OCI-LY7 (cell line): ENCODE data around the gene KIRREL1. TPM values are rescaled to one million over a fixed set of nuclear protein-coding genes. Genes with fewer than 3 reads are reported as not detected.

ENCODE experiments used
- BruUV-seq: library from RNA; stranded (reverse); fragments of 400-500 nt; replicated peaks from 2 replicates; lab custom pipeline; 2021; lab: Mats Ljungman, UMichigan
- CTCF ChIA-PET: fragments of 300-600 bp; sonication (Branson Sonifier 250); formaldehyde crosslinking; loops from one replicate; lab custom pipeline; 2022; ENCODE audit warnings: antibody characterized with exemption; ENCODE audit not compliant: unreplicated experiment; lab: Charles Lee
- POLR2A ChIA-PET: fragments of 300-600 bp; sonication (Branson Sonifier 250); formaldehyde crosslinking; loops from one replicate; lab custom pipeline; 2022; ENCODE audit warnings: antibody characterized with exemption; lab: Charles Lee
- DNase-seq: peaks from one replicate; pipeline ENCODE4 v3.0.0-alpha.2; 2015; ENCODE audit warnings: low spot score
- H2AFZ ChIP-seq: fragments of 200-600 bp; sonication (generic), shearing (Covaris generic); 2 replicates; pipeline ENCODE4 v1.6.1; 2014; ENCODE audit warnings: mild to moderate bottlenecking, antibody characterized with exemption, low read length, moderate library complexity
- H3K27ac ChIP-seq: fragments of 200-600 bp; sonication (generic); 2 replicates; pipeline ENCODE4 v1.5.1; 2014; ENCODE audit warnings: mixed run types, low read depth, mild to moderate bottlenecking, moderate library complexity, low read length, inconsistent platforms; ENCODE audit not compliant: poor library complexity, severe bottlenecking
- H3K36me3 ChIP-seq: fragments of 200-600 bp; sonication (generic); 2 replicates; pipeline ENCODE4 v1.6.1; 2014; ENCODE audit warnings: mild to moderate bottlenecking, antibody characterized with exemption, low read length, moderate library complexity, mixed read lengths; ENCODE audit not compliant: insufficient read depth
- H3K4me1 ChIP-seq: fragments of 200-600 bp; sonication (generic); 2 replicates; pipeline ENCODE4 v1.5.1; 2014; ENCODE audit warnings: mild to moderate bottlenecking, low read length; ENCODE audit not compliant: insufficient read depth, poor library complexity, severe bottlenecking
- H3K4me2 ChIP-seq: fragments of 200-600 bp; sonication (generic); 2 replicates; pipeline ENCODE4 v1.6.1; 2014; ENCODE audit warnings: mild to moderate bottlenecking, low read length
- H3K4me3 ChIP-seq: fragments of 200-600 bp; sonication (generic); 2 replicates; pipeline ENCODE4 v1.5.1; 2014; ENCODE audit warnings: mild to moderate bottlenecking, low read depth, low read length; ENCODE audit not compliant: poor library complexity, severe bottlenecking
- H3K79me2 ChIP-seq: fragments of 200-600 bp; sonication (generic); 2 replicates; pipeline ENCODE4 v1.6.1; 2016; ENCODE audit warnings: low read depth, mild to moderate bottlenecking, low read length, moderate library complexity, mixed read lengths; ENCODE audit not compliant: insufficient read depth
- H3K9me2 ChIP-seq: fragments of 200-600 bp; sonication (generic); 2 replicates; pipeline ENCODE4 v1.6.1; 2016; ENCODE audit warnings: mild to moderate bottlenecking, low read length, mixed read lengths; ENCODE audit not compliant: insufficient read depth
- H3K9me3 ChIP-seq: fragments of 200-600 bp; sonication (generic); 2 replicates; pipeline ENCODE4 v1.6.1; 2014; ENCODE audit warnings: mild to moderate bottlenecking, mixed run types, low read length, mixed read lengths
- H4K20me1 ChIP-seq: fragments of 200-600 bp; sonication (generic); 2 replicates; pipeline ENCODE4 v1.6.1; 2014; ENCODE audit warnings: mild to moderate bottlenecking, antibody characterized with exemption, low read length, moderate library complexity, mixed read lengths; ENCODE audit not compliant: insufficient read depth
- EZH2phosphoT487 ChIP-seq: fragments of 200-600 bp; sonication (generic); IDR thresholded peaks from 2 replicates; pipeline ENCODE4 v1.6.1; 2018; ENCODE audit warnings: low read depth, borderline replicate concordance, mild to moderate bottlenecking, mixed run types, antibody characterized with exemption, low read length, moderate library complexity, mixed read lengths
- intact Hi-C: fragments of 100-400 bp; cut with micrococcal nuclease; formaldehyde crosslinking; loops from one replicate; pipeline ENCODE4 v1.10.0; 2022; ENCODE audit not compliant: unreplicated experiment
- total RNA-seq, 2 experiments: library from RNA; depleted of rRNA in 1 of 2; stranded (reverse); fragments of >200 nt in 1 of 2; shearing (Covaris generic) in 1 of 2; gene quantifications; 2 replicates each; pipeline ENCODE4 v1.2.3, GENCODE V29; 2014 to 2022
- TF ChIP-seq, protein P1 (sequence below): fragments of 200-600 bp; sonication (generic); conservative IDR thresholded peaks from 2 replicates; pipeline ENCODE4 v1.5.1; 2014; ENCODE audit warnings: mild to moderate bottlenecking, antibody characterized with exemption, low read length, moderate library complexity, mixed read lengths

Gene KIRREL1
- total RNA-seq, 2 experiments from 2014 or later: not detected

DNA sequence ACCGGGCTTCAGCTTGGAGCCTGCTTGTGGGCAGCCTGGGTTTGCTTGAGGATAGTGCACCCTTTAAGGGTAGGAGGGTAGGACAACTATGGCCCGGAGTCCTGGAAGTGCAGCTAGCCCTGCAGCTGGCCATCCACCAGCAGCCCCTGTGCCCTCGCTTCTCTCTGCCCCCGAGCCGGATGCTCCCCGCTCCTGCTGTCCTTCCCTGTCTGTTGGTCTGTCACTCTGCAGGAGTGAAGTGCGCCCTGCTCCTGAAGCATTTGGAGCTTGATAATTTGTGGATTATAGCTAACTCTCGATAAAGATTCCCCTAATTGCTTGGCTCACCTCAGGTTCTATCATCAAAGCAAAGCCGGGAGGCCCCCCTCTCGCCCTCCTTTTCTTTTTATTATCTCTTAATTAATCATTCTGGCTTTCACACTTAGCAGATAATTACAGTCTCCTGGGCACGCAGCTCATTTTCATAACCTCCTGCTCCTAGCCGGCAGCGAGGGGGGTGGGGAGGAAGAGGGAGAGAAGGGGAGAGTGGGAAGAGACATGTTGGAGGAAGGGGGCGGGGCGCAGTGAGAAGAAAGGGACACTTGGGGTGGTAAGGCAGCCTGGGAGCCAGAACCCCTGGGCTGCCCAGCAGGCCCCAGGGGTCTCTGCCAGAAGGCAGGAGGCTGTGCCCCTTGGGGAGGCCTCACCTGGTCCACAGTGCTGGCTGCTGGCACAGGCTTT, 14.4 kb downstream of the KIRREL1 start:
- intact Hi-C loops: no loop called here
- Histone ChIP-seq H3K36me3 (no peaks in the 10 kb centered on the region), H3K4me3 (no peak overlapping the region), H3K79me2 (no peaks in the 10 kb centered on the region), H3K4me2 (no peak overlapping the region), H3K27ac (no peak overlapping the region), H4K20me1 (no peaks in the 10 kb centered on the region), H3K9me3 (no peaks in the 10 kb centered on the region), H3K4me1 (no peaks in the 10 kb centered on the region), H3K9me2 (no peaks in the 10 kb centered on the region), H2AFZ (no peak overlapping the region)
- ChIA-PET POLR2A (interaction anchor here (0.6 kb wide), 1 partner anchor 552 kb away, joined by 3 read pairs; no protein-coding TSS in a partner anchor), CTCF (interaction anchor here (0.6 kb wide), 2 partner anchors 19 to 196 kb away, joined by 3 to 8 read pairs; no protein-coding TSS in a partner anchor)
- no peak for DNase-seq
- TF ChIP-seq, protein P1, sequence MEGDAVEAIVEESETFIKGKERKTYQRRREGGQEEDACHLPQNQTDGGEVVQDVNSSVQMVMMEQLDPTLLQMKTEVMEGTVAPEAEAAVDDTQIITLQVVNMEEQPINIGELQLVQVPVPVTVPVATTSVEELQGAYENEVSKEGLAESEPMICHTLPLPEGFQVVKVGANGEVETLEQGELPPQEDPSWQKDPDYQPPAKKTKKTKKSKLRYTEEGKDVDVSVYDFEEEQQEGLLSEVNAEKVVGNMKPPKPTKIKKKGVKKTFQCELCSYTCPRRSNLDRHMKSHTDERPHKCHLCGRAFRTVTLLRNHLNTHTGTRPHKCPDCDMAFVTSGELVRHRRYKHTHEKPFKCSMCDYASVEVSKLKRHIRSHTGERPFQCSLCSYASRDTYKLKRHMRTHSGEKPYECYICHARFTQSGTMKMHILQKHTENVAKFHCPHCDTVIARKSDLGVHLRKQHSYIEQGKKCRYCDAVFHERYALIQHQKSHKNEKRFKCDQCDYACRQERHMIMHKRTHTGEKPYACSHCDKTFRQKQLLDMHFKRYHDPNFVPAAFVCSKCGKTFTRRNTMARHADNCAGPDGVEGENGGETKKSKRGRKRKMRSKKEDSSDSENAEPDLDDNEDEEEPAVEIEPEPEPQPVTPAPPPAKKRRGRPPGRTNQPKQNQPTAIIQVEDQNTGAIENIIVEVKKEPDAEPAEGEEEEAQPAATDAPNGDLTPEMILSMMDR: no peak
- no peak for TF ChIP-seq EZH2phosphoT487
- BruUV-seq: no TSS peak

DNA sequence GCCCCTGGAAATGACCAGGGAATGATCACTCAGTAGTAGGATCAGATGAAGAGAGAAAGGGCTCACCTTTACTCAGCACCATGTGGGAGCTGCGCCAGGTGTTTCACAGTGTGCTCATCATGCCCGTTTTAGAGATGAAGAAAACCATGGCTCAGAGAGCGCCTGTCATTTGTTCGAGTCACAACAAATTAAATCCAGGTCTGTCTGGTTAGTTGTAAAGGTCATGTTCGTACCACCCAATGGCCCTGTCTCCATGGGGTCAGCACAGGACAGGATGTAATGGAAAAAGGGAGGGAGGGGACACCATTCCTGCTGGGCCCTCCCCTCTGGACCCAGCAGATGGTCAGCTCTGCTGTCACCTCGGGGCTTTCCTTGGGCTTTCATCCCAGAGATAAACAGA, 15.2 kb downstream of the KIRREL1 start:
- POLR2A ChIA-PET: no interaction called here
- intact Hi-C loops: no loop called here
- no peak overlapping the region for H3K4me2 ChIP-seq

More for the DNA sequence above, 15.2 kb downstream of the KIRREL1 start:
- Histone ChIP-seq H2AFZ (no peak overlapping the region), H4K20me1 (no peaks in the 10 kb centered on the region), H3K36me3 (no peaks in the 10 kb centered on the region), H3K79me2 (no peaks in the 10 kb centered on the region), H3K27ac (no peak overlapping the region), H3K4me1 (no peaks in the 10 kb centered on the region), H3K4me3 (no peak overlapping the region), H3K9me2 (no peaks in the 10 kb centered on the region), H3K9me3 (no peaks in the 10 kb centered on the region)
- TF ChIP-seq, protein P1: no peak
- no peak for TF ChIP-seq EZH2phosphoT487
- CTCF ChIA-PET: no interaction called here
- BruUV-seq: no TSS peak
- no peak for DNase-seq
